H1 (cell line): ENCODE measurements around the gene METTL1. TPM values are rescaled to one million over a fixed set of nuclear protein-coding genes. Genes with fewer than 3 reads are reported as not detected.

Experiments
- CTCF ChIA-PET: fragments of 300-600 bp; sonication (Branson Sonifier 250); formaldehyde crosslinking; loops from one replicate; lab custom pipeline; 2021; ENCODE audit not compliant: partially characterized antibody; lab: Charles Lee
- POLR2A ChIA-PET: fragments of 300-600 bp; sonication (Branson Sonifier 250); formaldehyde crosslinking; loops from one replicate; lab custom pipeline; 2021; ENCODE audit warnings: inconsistent platforms; ENCODE audit not compliant: partially characterized antibody; lab: Charles Lee
- DNase-seq, 2 experiments: peaks; one replicate each; pipeline versions ENCODE4 v3.0.0 to v3.0.0-alpha.2; 2010 to 2022; ENCODE audit warnings: low spot score in 2 of 2, low read depth in 1 of 2, mixed read lengths in 1 of 2
- FAIRE-seq: peaks from 2 replicates; lab custom pipeline; 2011; peaks lifted over from hg19 to GRCh38; lab: Jason Lieb, UNC
- H2AFZ ChIP-seq: 2 replicates; pipeline ENCODE4 v1.8.1; 2012; ENCODE audit warnings: low read length, inconsistent platforms
- H2AK5ac ChIP-seq: 2 replicates; pipeline ENCODE4 v1.6.1; 2013; ENCODE audit warnings: low read depth, low read length
- H2BK120ac ChIP-seq: replicated peaks from 2 replicates; pipeline ENCODE3; 2013; ENCODE audit warnings: low read depth, low read length, inconsistent platforms
- H2BK12ac ChIP-seq: 2 replicates; pipeline ENCODE4 v1.6.1; 2013; ENCODE audit warnings: low read depth, low read length
- H2BK15ac ChIP-seq: 2 replicates; pipeline ENCODE4 v1.6.1; 2013; ENCODE audit warnings: low read length
- H2BK20ac ChIP-seq: 2 replicates; pipeline ENCODE4 v1.6.1; 2013; ENCODE audit warnings: low read length
- H2BK5ac ChIP-seq: 2 replicates; pipeline ENCODE4 v1.6.1; 2013; ENCODE audit warnings: low read depth, low read length
- H3K14ac ChIP-seq: 2 replicates; pipeline ENCODE4 v1.6.1; 2013; ENCODE audit warnings: inconsistent platforms; ENCODE audit not compliant: insufficient read length
- H3K18ac ChIP-seq: 2 replicates; pipeline ENCODE4 v1.6.1; 2013; ENCODE audit warnings: low read length; ENCODE audit errors: extremely low read depth
- H3K23ac ChIP-seq: 2 replicates; pipeline ENCODE4 v1.6.1; 2013; ENCODE audit warnings: inconsistent platforms; ENCODE audit not compliant: insufficient read length
- H3K23me2 ChIP-seq: 2 replicates; pipeline ENCODE4 v1.6.1; 2013; ENCODE audit warnings: low read depth, low read length
- H3K27ac ChIP-seq: 2 replicates; pipeline ENCODE4 v1.6.1; 2011; ENCODE audit warnings: low read depth, low read length, inconsistent platforms
- H3K27me3 ChIP-seq, 4 experiments: replicated peaks in 1 of 4; 1 replicate in 1 of 4; 2 replicates in 3 of 4; pipeline versions ENCODE4 v1.6.1 to v1.8.1; 2011 to 2013; ENCODE audit warnings: low read length in 3 of 4, mild to moderate bottlenecking in 3 of 4, inconsistent platforms in 2 of 4, mixed read lengths in 2 of 4, moderate library complexity in 1 of 4; ENCODE audit not compliant: control insufficient read depth in 3 of 4, insufficient read depth in 3 of 4; ENCODE audit errors: extremely low read depth in 1 of 4
- H3K36me3 ChIP-seq, 4 experiments: 2 replicates each; pipeline versions ENCODE4 v1.6.1 to v1.8.1; 2011 to 2013; ENCODE audit warnings: mild to moderate bottlenecking in 4 of 4, low read length in 3 of 4, moderate library complexity in 2 of 4, control low read depth in 1 of 4, inconsistent platforms in 1 of 4; ENCODE audit not compliant: insufficient read depth in 4 of 4, control insufficient read depth in 2 of 4
- H3K4ac ChIP-seq: replicated peaks from 2 replicates; pipeline ENCODE3; 2013; ENCODE audit warnings: low read length, low read depth, mixed read lengths, inconsistent platforms; ENCODE audit not compliant: insufficient read length
- H3K4me1 ChIP-seq, 4 experiments: replicated peaks in 1 of 4; 1 replicate in 1 of 4; 2 replicates in 3 of 4; pipeline versions ENCODE4 v1.6.1 to v1.8.1; 2011 to 2013; ENCODE audit warnings: low read length in 3 of 4, inconsistent platforms in 2 of 4, mixed read lengths in 1 of 4; ENCODE audit not compliant: insufficient read depth in 4 of 4, control insufficient read depth in 3 of 4
- H3K4me2 ChIP-seq, 2 experiments: 2 replicates each; pipeline versions ENCODE4 v1.6.1 to v1.8.1; 2011 to 2013; ENCODE audit warnings: low read depth in 2 of 2, low read length in 2 of 2, control low read depth in 1 of 2, inconsistent platforms in 1 of 2, mild to moderate bottlenecking in 1 of 2; ENCODE audit not compliant: insufficient read depth in 1 of 2
- H3K4me3 ChIP-seq, 4 experiments: fragments of 200-600, 300-600 bp in 1 of 4; sonication (generic), shearing (Covaris generic), sonication (Bioruptor Twin) in 1 of 4; 2 replicates each; pipeline versions ENCODE4 v1.5.1 to v1.8.1; 2011 to 2016; ENCODE audit warnings: low read length in 4 of 4, low read depth in 3 of 4, control low read depth in 2 of 4, inconsistent platforms in 2 of 4, mild to moderate bottlenecking in 2 of 4, mixed read lengths in 1 of 4, moderate library complexity in 1 of 4; ENCODE audit not compliant: insufficient read depth in 2 of 4; ENCODE audit errors: extremely low read depth in 1 of 4
- H3K56ac ChIP-seq: replicated peaks from 2 replicates; pipeline ENCODE3; 2013; ENCODE audit warnings: low read depth, mild to moderate bottlenecking, mixed read lengths, low read length, inconsistent platforms; ENCODE audit not compliant: insufficient read length
- H3K79me1 ChIP-seq: 2 replicates; pipeline ENCODE4 v1.6.1; 2013; ENCODE audit warnings: low read depth, low read length, control low read depth
- H3K79me2 ChIP-seq, 2 experiments: 2 replicates each; pipeline versions ENCODE4 v1.6.1 to v1.8.1; 2012 to 2013; ENCODE audit warnings: low read length in 2 of 2, mild to moderate bottlenecking in 2 of 2, inconsistent platforms in 1 of 2; ENCODE audit not compliant: insufficient read depth in 2 of 2, control insufficient read depth in 1 of 2
- H3K9ac ChIP-seq, 4 experiments: replicated peaks in 1 of 4; 1 replicate in 1 of 4; 2 replicates in 3 of 4; pipeline versions ENCODE4 v1.6.1 to v1.8.1; 2011 to 2013; ENCODE audit warnings: low read depth in 3 of 4, low read length in 3 of 4, control low read depth in 2 of 4, mild to moderate bottlenecking in 2 of 4, moderate library complexity in 2 of 4, inconsistent platforms in 1 of 4; ENCODE audit errors: extremely low read depth in 1 of 4
- H3K9me3 ChIP-seq, 2 experiments: 2 replicates each; pipeline versions ENCODE4 v1.6.1 to v1.8.1; 2012 to 2013; ENCODE audit warnings: mild to moderate bottlenecking in 2 of 2, moderate library complexity in 2 of 2, control low read depth in 1 of 2, inconsistent platforms in 1 of 2, low read depth in 1 of 2, low read length in 1 of 2, mixed read lengths in 1 of 2; ENCODE audit not compliant: insufficient read depth in 2 of 2
- H4K20me1 ChIP-seq, 2 experiments: replicated peaks in 1 of 2; 2 replicates each; pipeline versions ENCODE3 to v1.8.1; 2011 to 2013; ENCODE audit warnings: inconsistent platforms in 2 of 2, low read length in 2 of 2, mild to moderate bottlenecking in 1 of 2; ENCODE audit not compliant: insufficient read depth in 2 of 2, control insufficient read depth in 1 of 2
- H4K5ac ChIP-seq: 2 replicates; pipeline ENCODE4 v1.6.1; 2013; ENCODE audit warnings: low read length, low read depth, mixed read lengths, inconsistent platforms; ENCODE audit not compliant: insufficient read length
- H4K8ac ChIP-seq: 2 replicates; pipeline ENCODE4 v1.8.0; 2013; ENCODE audit warnings: mild to moderate bottlenecking, moderate library complexity, low read length, inconsistent platforms; ENCODE audit not compliant: insufficient read depth; ENCODE audit errors: extremely low read depth
- H4K91ac ChIP-seq: replicated peaks from 2 replicates; pipeline ENCODE3; 2013; ENCODE audit warnings: low read length, mixed read lengths, inconsistent platforms; ENCODE audit not compliant: insufficient read length
- CTBP2 ChIP-seq: IDR thresholded peaks from 2 replicates; pipeline ENCODE4 v1.7.0; 2011; ENCODE audit warnings: borderline replicate concordance, mild to moderate bottlenecking, moderate library complexity, mixed read lengths, low read length; ENCODE audit not compliant: insufficient read depth, insufficient read length
- CTCF ChIP-seq, 3 experiments: IDR thresholded peaks; 1 replicate in 2 of 3; 2 replicates in 1 of 3; pipeline versions ENCODE4 v1.5.1 to v1.6.1; 2011; ENCODE audit warnings: low read length in 3 of 3, mild to moderate bottlenecking in 3 of 3, inconsistent platforms in 2 of 3, low read depth in 1 of 3, moderate library complexity in 1 of 3; ENCODE audit not compliant: insufficient read depth in 1 of 3; ENCODE audit errors: control extremely low read depth in 1 of 3
- KDM4A ChIP-seq: IDR thresholded peaks from one replicate; pipeline ENCODE4 v1.7.1; 2012; ENCODE audit warnings: low read depth, mild to moderate bottlenecking, moderate library complexity, low read length, inconsistent platforms; ENCODE audit not compliant: severe bottlenecking
- RAD21 ChIP-seq, 2 experiments: IDR thresholded peaks in 1 of 2; conservative IDR thresholded peaks in 1 of 2; 2 replicates each; pipeline ENCODE4 v1.6.1; 2011; ENCODE audit warnings: low read depth in 2 of 2, low read length in 2 of 2, improper control_type of control experiment in 1 of 2, inconsistent platforms in 1 of 2, mild to moderate bottlenecking in 1 of 2, moderate library complexity in 1 of 2
- RNF2 ChIP-seq: fragments of 200-900, 300-1000 bp; sonication (generic); IDR thresholded peaks from 2 replicates; pipeline ENCODE4 v1.7.1; 2016; ENCODE audit warnings: borderline replicate concordance, low read depth, mild to moderate bottlenecking, antibody characterized with exemption, low read length; ENCODE audit not compliant: poor library complexity, severe bottlenecking; ENCODE audit errors: missing control alignments
- whole genome bisulfite sequencing, 2 experiments: shearing (Covaris generic) in 1 of 2; methylation state at CpG; one replicate each; pipeline versions ENCODE4 v1.1.6 to v1.1.7; 2013 to 2015; ENCODE audit warnings: low lambda C conversion rate in 2 of 2, mixed read lengths in 2 of 2, inconsistent platforms in 1 of 2, low coverage in 1 of 2, missing lambda C conversion rate in 1 of 2; ENCODE audit not compliant: insufficient replicate concordance in 2 of 2, insufficient coverage in 1 of 2, insufficient read length in 1 of 2; ENCODE audit errors: extremely low coverage in 1 of 2, missing lambda C conversion rate in 1 of 2; 5-methylcytosine and 5-hydroxymethylcytosine counted together
- polyA plus RNA-seq, 7 experiments: library from polyadenylated mRNA; depleted of rRNA in 3 of 7; stranded (reverse) in 5 of 7; unstranded in 2 of 7; fragments of >200 nt in 5 of 7; fragments of 200-250 nt in 2 of 7; gene quantifications; 1 replicate in 5 of 7; 2 replicates in 1 of 7; 4 replicates in 1 of 7; pipeline versions ENCODE4 v1.2.1 to v1.2.3, GENCODE V29; 2011 to 2013; ENCODE audit warnings: missing spikeins in 2 of 7, mixed read lengths in 2 of 7
- total RNA-seq: library from RNA; stranded (reverse); fragmentation: NEBNext Ultra II Directional; extraction: Animal tissue kit (Norgen Biotek cat#: 25700); gene quantifications from 2 replicates; pipeline ENCODE4 v1.2.1, GENCODE V29; 2021

The METTL1 gene
- total and polyA plus RNA-seq, 2 of the 8 experiments (the other 6 are each of a cell fraction or from before 2014, with no cell fraction given) = 40.5 to 46.0 TPM

DNA sequence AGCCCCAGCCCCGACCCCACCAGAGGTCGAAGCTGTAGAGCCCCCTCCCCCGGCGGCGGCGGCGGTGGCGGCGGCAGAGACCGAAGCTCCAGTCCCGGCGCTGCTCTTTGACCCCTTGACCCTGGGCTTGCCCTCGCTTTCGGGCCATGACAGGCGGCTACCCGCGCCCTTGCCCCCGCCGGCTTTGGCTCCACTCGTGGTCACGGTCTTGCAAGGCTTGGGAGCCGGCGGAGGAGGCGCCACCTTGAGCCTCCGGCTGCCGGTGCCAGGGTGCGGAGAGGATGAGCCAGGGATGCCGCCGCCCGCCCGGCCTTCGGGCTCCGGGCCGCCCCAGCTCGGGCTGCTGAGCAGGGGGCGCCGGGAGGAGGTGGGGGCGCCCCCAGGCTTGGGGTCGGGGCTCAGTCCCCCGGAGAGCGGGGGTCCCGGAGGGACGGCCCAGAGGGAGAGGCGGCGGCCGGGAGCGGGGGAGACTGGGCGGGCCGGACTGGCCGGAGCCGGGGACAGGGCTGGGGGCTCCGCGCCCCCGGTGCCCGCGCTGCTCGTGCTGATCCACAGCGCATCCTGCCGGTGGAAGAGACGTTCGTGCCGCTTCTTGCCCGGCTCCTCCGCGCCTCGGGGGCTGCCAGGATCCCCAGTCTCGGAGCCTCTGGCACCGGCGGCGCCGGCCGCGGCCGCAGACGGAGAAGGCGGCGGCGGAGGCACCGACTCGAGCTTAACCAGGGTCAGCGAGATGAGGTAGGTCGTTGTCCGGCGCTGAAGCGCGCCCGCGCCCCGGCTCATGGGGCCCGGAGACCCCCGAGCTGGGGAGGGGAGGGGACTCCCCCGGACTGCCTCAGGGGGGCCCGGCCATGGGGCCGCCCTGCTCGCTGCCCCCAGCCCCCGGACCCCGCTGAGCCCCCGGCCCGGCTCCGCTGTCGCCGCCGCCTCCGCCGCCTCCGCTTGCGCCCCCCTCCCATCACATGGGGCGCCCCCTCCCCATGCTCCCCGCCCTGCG lies 34.1 kb downstream of the METTL1 start:
- Histone ChIP-seq H4K91ac (no peak overlapping the region), H3K4me3 (peak overlapping the region; percentile 31 to 76 (median 43)), H2BK12ac (no peak overlapping the region), H3K36me3 (peaks cover 0 to 6% (median 0%) of the 10 kb centered on the region in 4 experiments; a peak in 1 of 8 replicates), H3K79me1 (no peaks in the 10 kb centered on the region), H2AK5ac (no peak overlapping the region), H4K8ac (peak overlapping the region; percentile 52; the same call in 1 of the 2 replicates), H3K4me1 (peaks cover 6 to 29% (median 12%) of the 10 kb centered on the region in 4 experiments; a peak in 6 of 7 replicates), H3K4me2 (peak overlapping the region; percentile 79 to 93), H3K23me2 (peaks cover 2% of the 10 kb centered on the region; the same call in 1 of the 2 replicates), H3K9me3 (no peaks in the 10 kb centered on the region; a peak in 1 of 4 replicates), H3K27ac (no peak overlapping the region), H4K20me1 (peaks cover 0 to 17% of the 10 kb centered on the region in 2 experiments), H3K4ac (no peak overlapping the region), H3K79me2 (no peaks in the 10 kb centered on the region), H2BK20ac (no peak overlapping the region), H3K14ac (no peak overlapping the region), H3K56ac (no peak overlapping the region), H3K9ac (no peak overlapping the region), H3K23ac (no peak overlapping the region), H4K5ac (no peak overlapping the region), H2BK120ac (no peak overlapping the region), H3K27me3 (peaks cover 50 to 90% (median 85%) of the 10 kb centered on the region in 4 experiments), H2BK5ac (no peak overlapping the region), H3K18ac (no peak overlapping the region), H2BK15ac (no peak overlapping the region), H2AFZ (no peak overlapping the region)
- ChIA-PET CTCF (interaction anchor here (1.1 to 11.2 kb wide), 12 partner anchors 8 to 155 kb away, joined by 3 to 149 read pairs (median 8); partner anchors contain the start of genes CYP27B1 and TSPAN31), POLR2A (interaction anchor here (0.9 to 5.2 kb wide), 11 partner anchors 7 to 214 kb away, joined by 3 to 59 read pairs (median 8); partner anchors contain the start of genes CDK4, OS9 and TSPAN31)
- peak in 1 of 2 experiments; percentile 71 for DNase-seq
- FAIRE-seq = no peak
- 3% methylated on average over 31 of the region's 110 CpGs; no CpG with 5 or more reads in 1 of the 2 experiments for WGBS, 2 experiments
- TF ChIP-seq CTCF (IDR thresholded peaks at IDR 0.05; ENCODE audit: control extremely low read depth in 1 of 3, insufficient read depth in 1 of 3, low read depth in 1 of 3, low read length in 3 of 3) (peak; percentile 26 to 41 (median 38)), KDM4A (no peak), CTBP2 (no peak), RNF2 (peak; percentile 2), RAD21 (IDR thresholded peaks at IDR 0.05 in 1 of 2, conservative IDR thresholded peaks at IDR 0.05 in 1 of 2; ENCODE audit: low read depth in 2 of 2, low read length in 2 of 2) (peak; percentile 17 to 33; a peak in 2 of 4 replicates)
